Testis (tissue), 3 donors: Measurements from ENCODE around the gene USH1G. TPM values are rescaled to one million over a fixed set of nuclear protein-coding genes. Genes with fewer than 3 reads are reported as not detected.

Source experiments
- DNase-seq: peaks from one replicate; pipeline ENCODE4 v3.0.0-alpha.2; 2019
- H3K27ac ChIP-seq, 2 donors: fragments of 200-600 bp; sonication (generic); one replicate each; pipeline ENCODE4 v1.5.1; 2019
- H3K27me3 ChIP-seq: fragments of 200-600 bp; sonication (generic); one replicate; pipeline ENCODE4 v1.5.1; 2019
- H3K36me3 ChIP-seq: fragments of 200-600 bp; sonication (generic); one replicate; pipeline ENCODE4 v1.5.1; 2017; ENCODE audit warnings: low read depth; ENCODE audit errors: missing control alignments
- H3K4me1 ChIP-seq: fragments of 200-600 bp; sonication (generic); one replicate; pipeline ENCODE4 v1.5.1; 2019
- H3K4me3 ChIP-seq, 2 donors: fragments of 200-600 bp; sonication (generic); one replicate each; pipeline ENCODE4 v1.5.1; 2017 to 2019
- H3K9me3 ChIP-seq: fragments of 200-600 bp; sonication (generic); one replicate; pipeline ENCODE4 v1.5.1; 2017
- CTCF ChIP-seq, 3 experiments: fragments of 450-650 bp in 2 of 3; fragments of 200-600 bp in 1 of 3; sonication (generic) in 1 of 3; IDR thresholded peaks; one replicate each; pipeline ENCODE4 v1.5.1; 2016 to 2019; ENCODE audit warnings: antibody characterized with exemption in 3 of 3, mild to moderate bottlenecking in 2 of 3, moderate library complexity in 1 of 3
- POLR2A ChIP-seq: fragments of 450-650 bp; IDR thresholded peaks from one replicate; pipeline ENCODE4 v1.6.1; 2017; ENCODE audit warnings: antibody characterized with exemption, mild to moderate bottlenecking, moderate library complexity
- WGBS, 2 donors: methylation state at CpG; one replicate each; pipeline ENCODE4 v1.1.5; 2018; 5-methylcytosine and 5-hydroxymethylcytosine counted together
- intact Hi-C: fragments of 100-400 bp; cut with DNase I; formaldehyde crosslinking; loops from one replicate; pipeline ENCODE4 v1.15.1; 2023; ENCODE audit warnings: low total_unique reads
- polyA plus RNA-seq: library from polyadenylated mRNA; stranded (reverse); fragments of 350-450 nt; fragmentation: Illumina TruSeq; extraction: RNeasy Lipid Tissue Mini Kit (QIAGEN cat#74804); gene quantifications from one replicate; pipeline ENCODE4 v1.2.3, GENCODE V29; 2014; ENCODE audit warnings: low read depth, low replicate concordance; ENCODE audit not compliant: insufficient read depth
- total RNA-seq, 2 donors: library from RNA; depleted of rRNA; stranded (reverse); fragments of >200 nt; gene quantifications; one replicate each; pipeline ENCODE4 v1.2.3, GENCODE V29; 2016

USH1G gene
- total and polyA plus RNA-seq, 3 donors from 2014 or later, result 1.1 to 2.1 (median 2.0) TPM

DNA sequence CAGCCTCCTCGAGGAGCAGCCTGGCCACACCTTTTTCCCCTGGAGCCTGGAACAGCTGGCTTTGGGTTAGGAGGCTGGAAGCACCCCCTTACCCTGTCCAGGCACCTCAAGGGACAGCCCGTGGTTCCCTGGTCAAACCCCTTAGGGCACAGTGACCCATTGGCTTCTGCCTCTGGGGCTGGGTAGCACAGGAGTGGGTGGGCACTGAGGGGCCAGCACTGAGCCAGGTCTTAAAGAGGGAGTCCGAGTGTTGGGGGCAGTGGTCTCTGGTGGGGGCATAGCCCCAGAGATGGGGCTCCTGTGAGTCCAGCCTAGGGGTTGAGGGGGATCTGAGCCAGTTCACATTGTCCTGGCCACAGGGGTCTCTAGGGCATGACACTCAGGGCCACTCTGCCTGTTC is 28.0 kb upstream of the USH1G start:
- Histone ChIP-seq H3K27ac (no peak overlapping the region), H3K4me1 (no peaks in the 10 kb centered on the region), H3K36me3 (no peaks in the 10 kb centered on the region), H3K27me3 (no peaks in the 10 kb centered on the region), H3K4me3 (no peak overlapping the region), H3K9me3 (no peaks in the 10 kb centered on the region)
- no peak for TF ChIP-seq POLR2A
- TF ChIP-seq CTCF (IDR thresholded peaks at IDR 0.05), result no peak
- 60 to 84% methylated on average over 1 to 3 of the region's 3 CpGs for WGBS, 2 donors
- no peak for DNase-seq
- intact Hi-C loops, result no loop called here

DNA sequence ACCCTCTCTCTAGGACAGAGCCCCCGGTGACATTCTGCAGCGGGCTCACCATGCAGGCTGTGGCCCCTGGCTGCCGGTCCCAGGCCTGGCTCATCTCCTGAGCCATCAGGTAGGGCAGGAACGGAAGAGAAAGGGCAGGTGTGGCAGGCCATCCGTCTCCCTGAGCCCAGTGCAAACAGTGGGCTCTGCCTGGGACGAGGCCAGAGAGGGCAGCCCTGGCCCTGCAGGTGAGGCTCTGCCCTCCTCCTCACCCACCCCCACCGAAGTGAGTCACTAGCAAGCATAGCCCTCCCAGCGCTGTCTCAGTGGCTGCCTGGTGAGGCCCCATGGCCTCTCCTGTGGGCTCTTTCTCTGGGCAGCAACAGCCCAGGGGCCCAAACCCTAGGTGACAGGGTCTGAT is 27.2 kb upstream of the USH1G start:
- no peaks in the 10 kb centered on the region for H3K36me3 ChIP-seq
- intact Hi-C loops, result no loop called here
- no peak for DNase-seq
- 64 to 77% methylated on average over 4 to 6 of the region's 8 CpGs for WGBS, 2 donors
- TF ChIP-seq CTCF (IDR thresholded peaks at IDR 0.05), result no peak
- TF ChIP-seq POLR2A, result no peak
- no peaks in the 10 kb centered on the region for H3K9me3 ChIP-seq
- H3K4me3 ChIP-seq, result no peak overlapping the region
- H3K4me1 ChIP-seq, result no peaks in the 10 kb centered on the region
- H3K27ac ChIP-seq, result no peak overlapping the region
- H3K27me3 ChIP-seq, result no peaks in the 10 kb centered on the region

- no peaks in the 10 kb centered on the region for H3K27me3 ChIP-seq
- intact Hi-C loops, result no loop called here
- H3K27ac ChIP-seq, result no peak overlapping the region
- WGBS, 2 donors, result 48 to 61% methylated on average over 3 to 8 of the region's 12 CpGs
- H3K4me1 ChIP-seq, result no peaks in the 10 kb centered on the region
- no peaks in the 10 kb centered on the region for H3K36me3 ChIP-seq
- no peak overlapping the region for H3K4me3 ChIP-seq
- TF ChIP-seq CTCF (IDR thresholded peaks at IDR 0.05), result no peak
- H3K9me3 ChIP-seq, result no peaks in the 10 kb centered on the region
- no peak for DNase-seq
Observed at GRCh38 chr17:74949455-74950115, 26.5 kb upstream of the USH1G start.

GRCh38 chr17:74947041-74947754 is 24.1 kb upstream of the USH1G start:
- H3K4me1 ChIP-seq, result no peaks in the 10 kb centered on the region
- no peak for DNase-seq
- 92 to 100% methylated on average over 4 to 17 of the region's 17 CpGs for WGBS, 2 donors
- no peaks in the 10 kb centered on the region for H3K9me3 ChIP-seq
- intact Hi-C loops, result no loop called here
- H3K27me3 ChIP-seq, result no peaks in the 10 kb centered on the region
- no peak overlapping the region for H3K4me3 ChIP-seq
- no peak overlapping the region for H3K27ac ChIP-seq
- H3K36me3 ChIP-seq, result no peaks in the 10 kb centered on the region
- TF ChIP-seq CTCF (IDR thresholded peaks at IDR 0.05), result no peak
- no peak for TF ChIP-seq POLR2A

- Histone ChIP-seq H3K36me3 (no peaks in the 10 kb centered on the region), H3K27me3 (no peaks in the 10 kb centered on the region), H3K4me1 (no peaks in the 10 kb centered on the region), H3K4me3 (no peak overlapping the region), H3K27ac (no peak overlapping the region), H3K9me3 (no peaks in the 10 kb centered on the region)
- 91 to 92% methylated on average over 3 to 13 of the region's 14 CpGs for WGBS, 2 donors
- DNase-seq, result no peak
- intact Hi-C loops, result no loop called here
- TF ChIP-seq CTCF (IDR thresholded peaks at IDR 0.05), result no peak
- no peak for TF ChIP-seq POLR2A
Observed at GRCh38 chr17:74946641-74947040, 23.6 kb upstream of the USH1G start.
